HCT116 (cell line): ENCODE results near the gene TMEM175. TPM values are rescaled to one million over a fixed set of nuclear protein-coding genes. Genes with fewer than 3 reads are reported as not detected.

Experiments
- ATAC-seq: fragments of 200-7000 bp; cut with Tn5 transposase; 2 replicates; pipeline ENCODE4 v1.9.1; 2020; ENCODE audit warnings: mild to moderate bottlenecking, moderate library complexity
- BruUV-seq: library from RNA; stranded (reverse); fragments of 400-500 nt; replicated peaks from 2 replicates; lab custom pipeline; 2021; lab: Mats Ljungman, UMichigan
- CTCF ChIA-PET: fragments of 300-600 bp; sonication (Branson Sonifier 250); formaldehyde crosslinking; loops from one replicate; lab custom pipeline; 2021; ENCODE audit warnings: antibody characterized with exemption; lab: Charles Lee
- POLR2A ChIA-PET: fragments of 300-600, 350-600 bp; sonication (Branson Sonifier 250); formaldehyde crosslinking; loops from one replicate; lab custom pipeline; 2021; ENCODE audit warnings: antibody characterized with exemption; lab: Charles Lee
- RAD21 ChIA-PET, 2 experiments: fragments of 300-600 bp; sonication (Branson Sonifier 250); formaldehyde crosslinking; loops; one replicate each; lab custom pipeline; 2023; ENCODE audit warnings: low total read pairs in 2 of 2; ENCODE audit not compliant: uncharacterized antibody in 2 of 2, unreplicated experiment in 2 of 2, low non-redundant PET in 1 of 2; lab: Charles Lee
- DNase-seq: peaks from one replicate; pipeline ENCODE4 v3.0.0-alpha.2; 2010; ENCODE audit warnings: low read depth, low spot score
- H2AFZ ChIP-seq: fragments of 200-600 bp; shearing (Covaris generic), sonication (generic); 2 replicates; pipeline ENCODE4 v1.6.1; 2017; ENCODE audit warnings: low read depth, mixed run types, mixed read lengths, antibody characterized with exemption, low read length; ENCODE audit not compliant: poor library complexity, severe bottlenecking
- H3K27ac ChIP-seq: 2 replicates; pipeline ENCODE4 v1.5.1; 2012; ENCODE audit warnings: low read depth, low read length
- H3K27me3 ChIP-seq: fragments of 200-600 bp; sonication (generic); 2 replicates; pipeline ENCODE4 v1.6.1; 2016; ENCODE audit warnings: mixed run types, low read length, mixed read lengths; ENCODE audit not compliant: insufficient read depth
- H3K36me3 ChIP-seq, 2 experiments: fragments of 200-500 bp in 1 of 2; fragments of 200-600 bp in 1 of 2; sonication (Bioruptor generic) in 1 of 2; sonication (generic) in 1 of 2; 2 replicates each; pipeline versions ENCODE4 v1.5.1 to v1.6.1; 2014 to 2016; ENCODE audit warnings: low read length in 2 of 2, inconsistent platforms in 1 of 2, mixed read lengths in 1 of 2, mixed run types in 1 of 2; ENCODE audit not compliant: insufficient read depth in 2 of 2, control insufficient read depth in 1 of 2
- H3K4me1 ChIP-seq, 2 experiments: fragments of 200-600 bp in 1 of 2; sonication (generic) in 1 of 2; 2 replicates each; pipeline versions ENCODE4 v1.5.1 to v1.6.1; 2012 to 2017; ENCODE audit warnings: low read length in 2 of 2, inconsistent platforms in 1 of 2, mild to moderate bottlenecking in 1 of 2, mixed read lengths in 1 of 2, mixed run types in 1 of 2, moderate library complexity in 1 of 2; ENCODE audit not compliant: insufficient read depth in 2 of 2, control insufficient read depth in 1 of 2
- H3K4me2 ChIP-seq: fragments of 200-600 bp; sonication (generic); 2 replicates; pipeline ENCODE4 v1.6.1; 2017; ENCODE audit warnings: mixed run types, low read length, mixed read lengths
- H3K4me3 ChIP-seq, 2 experiments: fragments of 200-600 bp in 1 of 2; sonication (generic) in 1 of 2; replicated peaks in 1 of 2; 2 replicates each; pipeline ENCODE4 v1.5.1; 2011 to 2016; ENCODE audit warnings: low read length in 2 of 2, control low read depth in 1 of 2, low read depth in 1 of 2, mild to moderate bottlenecking in 1 of 2, mixed read lengths in 1 of 2, mixed run types in 1 of 2
- H3K79me2 ChIP-seq: fragments of 200-600 bp; sonication (generic); 2 replicates; pipeline ENCODE4 v1.6.1; 2017; ENCODE audit warnings: mild to moderate bottlenecking, mixed run types, low read length, moderate library complexity, mixed read lengths; ENCODE audit not compliant: insufficient read depth
- H3K9ac ChIP-seq: fragments of 200-600 bp; sonication (generic); 2 replicates; pipeline ENCODE4 v1.6.1; 2016; ENCODE audit warnings: low read length, mixed read lengths
- H3K9me2 ChIP-seq: fragments of 200-600 bp; sonication (generic), shearing (Covaris generic); 2 replicates; pipeline ENCODE4 v1.6.1; 2017; ENCODE audit warnings: mixed run types, mild to moderate bottlenecking, moderate library complexity; ENCODE audit not compliant: insufficient read depth
- H3K9me3 ChIP-seq, 2 experiments: fragments of 200-500 bp in 1 of 2; fragments of 200-600 bp in 1 of 2; sonication (Bioruptor generic) in 1 of 2; sonication (generic) in 1 of 2; 2 replicates each; pipeline ENCODE4 v1.6.1; 2014 to 2017; ENCODE audit warnings: low read length in 2 of 2, mixed read lengths in 2 of 2, inconsistent platforms in 1 of 2, low read depth in 1 of 2, mild to moderate bottlenecking in 1 of 2, mixed run types in 1 of 2, moderate library complexity in 1 of 2; ENCODE audit not compliant: control insufficient read depth in 1 of 2, insufficient read depth in 1 of 2
- H4K20me1 ChIP-seq: fragments of 200-600 bp; sonication (generic), shearing (Covaris generic); 2 replicates; pipeline ENCODE4 v1.6.1; 2017; ENCODE audit warnings: mixed run types, mild to moderate bottlenecking, moderate library complexity; ENCODE audit not compliant: insufficient read depth
- CBX3 ChIP-seq: IDR thresholded peaks from 2 replicates; pipeline ENCODE4 v1.6.1; 2012; ENCODE audit warnings: low read depth
- ELF1 ChIP-seq: IDR thresholded peaks from 2 replicates; pipeline ENCODE4 v1.6.1; 2012; ENCODE audit warnings: low read depth, borderline replicate concordance
- EZH2 ChIP-seq: fragments of 200-600 bp; sonication (generic); IDR thresholded peaks from 2 replicates; pipeline ENCODE4 v1.6.1; 2017; ENCODE audit warnings: antibody characterized with exemption, mixed run types
- EZH2phosphoT487 ChIP-seq: fragments of 200-600 bp; IDR thresholded peaks from 2 replicates; pipeline ENCODE4 v1.6.1; 2018; ENCODE audit warnings: antibody characterized with exemption, borderline replicate concordance
- FOSL1 ChIP-seq: IDR thresholded peaks from 2 replicates; pipeline ENCODE4 v1.6.1; 2012; ENCODE audit warnings: low read depth
- POLR2A ChIP-seq: IDR thresholded peaks from 2 replicates; pipeline ENCODE4 v1.7.0; 2011; ENCODE audit warnings: borderline replicate concordance; ENCODE audit not compliant: insufficient read depth, insufficient read length; ENCODE audit errors: extremely low read depth
- POLR2AphosphoS5 ChIP-seq: IDR thresholded peaks from 2 replicates; pipeline ENCODE4 v1.6.1; 2011; ENCODE audit warnings: mild to moderate bottlenecking, low read depth, low read length, moderate library complexity
- REST ChIP-seq: IDR thresholded peaks from 2 replicates; pipeline ENCODE4 v1.6.1; 2012; ENCODE audit warnings: low read depth
- SP1 ChIP-seq: IDR thresholded peaks from 2 replicates; pipeline ENCODE4 v1.6.1; 2012; ENCODE audit warnings: low read depth
- SRF ChIP-seq: IDR thresholded peaks from 2 replicates; pipeline ENCODE4 v1.6.1; 2012; ENCODE audit warnings: low read depth
- YY1 ChIP-seq: IDR thresholded peaks from 2 replicates; pipeline ENCODE4 v1.6.1; 2011; ENCODE audit warnings: low read length, low read depth, moderate library complexity, mild to moderate bottlenecking; ENCODE audit not compliant: insufficient replicate concordance; ENCODE audit errors: extremely low read depth
- ZFX ChIP-seq: fragments of 450-650 bp; IDR thresholded peaks from 2 replicates; pipeline ENCODE4 v1.6.1; 2017
- ZNF274 ChIP-seq: fragments of 200-500 bp; sonication (Bioruptor generic); IDR thresholded peaks from 2 replicates; pipeline ENCODE4 v1.6.1; 2014; ENCODE audit warnings: mild to moderate bottlenecking, low read depth, low read length, inconsistent platforms
- intact Hi-C: fragments of 100-400 bp; cut with micrococcal nuclease; formaldehyde crosslinking; loops from 2 replicates; pipeline ENCODE4 v1.10.0; 2022
- total RNA-seq: library from RNA; stranded (reverse); gene quantifications from one replicate; pipeline ENCODE4 v1.2.1, GENCODE V29; 2021; ENCODE audit not compliant: unreplicated experiment
- TF ChIP-seq, protein P1 (sequence below), 3 experiments: fragments of 200-600 bp in 1 of 3; sonication (generic) in 1 of 3; IDR thresholded peaks in 2 of 3; conservative IDR thresholded peaks in 1 of 3; 2 replicates each; pipeline ENCODE4 v1.5.1; 2012 to 2017; ENCODE audit warnings: low read depth in 2 of 3, low read length in 2 of 3, antibody characterized with exemption in 1 of 3, borderline replicate concordance in 1 of 3, control low read depth in 1 of 3, mild to moderate bottlenecking in 1 of 3, mixed read lengths in 1 of 3, mixed run types in 1 of 3, moderate library complexity in 1 of 3; ENCODE audit not compliant: insufficient read depth in 1 of 3

The TMEM175 gene
- total RNA-seq, 1 experiment from 2014 or later = 17.5 TPM

GRCh38 chr4:915595-915994 is 16.7 kb upstream of the TMEM175 start:
- no peaks in the 10 kb centered on the region for H3K9me2 ChIP-seq
- TF ChIP-seq POLR2A (no peak), ZNF274 (no peak), SRF (no peak), SP1 (no peak), YY1 (no peak), ELF1 (no peak), EZH2 (no peak), CBX3 (no peak), EZH2phosphoT487 (no peak), FOSL1 (no peak), ZFX (no peak), POLR2AphosphoS5 (no peak), REST (no peak)
- TF ChIP-seq, protein P1, sequence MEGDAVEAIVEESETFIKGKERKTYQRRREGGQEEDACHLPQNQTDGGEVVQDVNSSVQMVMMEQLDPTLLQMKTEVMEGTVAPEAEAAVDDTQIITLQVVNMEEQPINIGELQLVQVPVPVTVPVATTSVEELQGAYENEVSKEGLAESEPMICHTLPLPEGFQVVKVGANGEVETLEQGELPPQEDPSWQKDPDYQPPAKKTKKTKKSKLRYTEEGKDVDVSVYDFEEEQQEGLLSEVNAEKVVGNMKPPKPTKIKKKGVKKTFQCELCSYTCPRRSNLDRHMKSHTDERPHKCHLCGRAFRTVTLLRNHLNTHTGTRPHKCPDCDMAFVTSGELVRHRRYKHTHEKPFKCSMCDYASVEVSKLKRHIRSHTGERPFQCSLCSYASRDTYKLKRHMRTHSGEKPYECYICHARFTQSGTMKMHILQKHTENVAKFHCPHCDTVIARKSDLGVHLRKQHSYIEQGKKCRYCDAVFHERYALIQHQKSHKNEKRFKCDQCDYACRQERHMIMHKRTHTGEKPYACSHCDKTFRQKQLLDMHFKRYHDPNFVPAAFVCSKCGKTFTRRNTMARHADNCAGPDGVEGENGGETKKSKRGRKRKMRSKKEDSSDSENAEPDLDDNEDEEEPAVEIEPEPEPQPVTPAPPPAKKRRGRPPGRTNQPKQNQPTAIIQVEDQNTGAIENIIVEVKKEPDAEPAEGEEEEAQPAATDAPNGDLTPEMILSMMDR (IDR thresholded peaks at IDR 0.05 in 2 of 3, conservative IDR thresholded peaks at IDR 0.05 in 1 of 3; ENCODE audit: borderline replicate concordance in 1 of 3, insufficient read depth in 1 of 3, low read depth in 2 of 3, low read length in 2 of 3) = no peak
- ChIA-PET POLR2A (no interaction called here), RAD21 (no interaction called here), CTCF (no interaction called here)
- H3K9me3 ChIP-seq = no peaks in the 10 kb centered on the region
- no peaks in the 10 kb centered on the region for H3K4me1 ChIP-seq
- H3K27ac ChIP-seq = no peak overlapping the region
- no peak for ATAC-seq
- peaks cover 0 to 4% of the 10 kb centered on the region in 2 experiments; a peak in 2 of 4 replicates for H3K36me3 ChIP-seq
- no peak overlapping the region for H2AFZ ChIP-seq
- no peak for DNase-seq
- H3K27me3 ChIP-seq = no peaks in the 10 kb centered on the region
- no TSS peak for BruUV-seq
- H3K4me2 ChIP-seq = no peak overlapping the region
- H3K4me3 ChIP-seq = no peak overlapping the region
- peaks cover 75% of the 10 kb centered on the region for H3K79me2 ChIP-seq
- 0 out of 2 replicates have a peak, but pooled peaks cover 5% of the 10 kb centered on the region for H4K20me1 ChIP-seq
- intact Hi-C loops = loop anchor here (10.0 kb wide), 1 partner anchor 71 kb away; no protein-coding TSS in a partner anchor
- H3K9ac ChIP-seq = no peak overlapping the region
